PC-9 (cell line): ENCODE data around the gene HSD3B2. TPM values are rescaled to one million over a fixed set of nuclear protein-coding genes. Genes with fewer than 3 reads are reported as not detected.

ENCODE experiments used
- BruUV-seq: library from RNA; stranded (reverse); fragments of 400-500 nt; replicated peaks from 2 replicates; lab custom pipeline; 2021; lab: Mats Ljungman, UMichigan
- CTCF ChIA-PET: fragments of 300-600 bp; sonication (Branson Sonifier 250); formaldehyde crosslinking; loops from one replicate; lab custom pipeline; 2022; ENCODE audit warnings: antibody characterized with exemption; lab: Charles Lee
- POLR2A ChIA-PET: fragments of 300-600 bp; sonication (Branson Sonifier 250); formaldehyde crosslinking; loops from one replicate; lab custom pipeline; 2022; ENCODE audit warnings: antibody characterized with exemption; ENCODE audit not compliant: unreplicated experiment; lab: Charles Lee
- DNase-seq, 2 experiments: peaks; one replicate each; pipeline versions ENCODE4 v3.0.0 to v3.0.0-alpha.2; 2015 to 2022; ENCODE audit warnings: mixed read lengths in 1 of 2
- H2AFZ ChIP-seq: fragments of 200-600 bp; sonication (generic); 2 replicates; pipeline ENCODE4 v1.8.1; 2017; ENCODE audit warnings: antibody characterized with exemption
- H3F3A ChIP-seq: fragments of 200-600 bp; sonication (generic); 2 replicates; pipeline ENCODE4 v1.8.1; 2017; ENCODE audit warnings: antibody characterized with exemption, mild to moderate bottlenecking, low read depth; ENCODE audit not compliant: insufficient read depth
- H3K27ac ChIP-seq: fragments of 200-600 bp; sonication (generic); 2 replicates; pipeline ENCODE4 v1.6.1; 2016; ENCODE audit warnings: mixed run types
- H3K27me3 ChIP-seq: fragments of 200-600 bp; sonication (generic); 2 replicates; pipeline ENCODE4 v1.6.1; 2016; ENCODE audit warnings: low read depth, mixed run types; ENCODE audit not compliant: insufficient read depth
- H3K36me3 ChIP-seq: fragments of 200-600 bp; sonication (generic); 2 replicates; pipeline ENCODE4 v1.6.1; 2016; ENCODE audit warnings: low read depth, mixed run types
- H3K4me1 ChIP-seq: fragments of 200-600 bp; sonication (generic); replicated peaks from 2 replicates; pipeline ENCODE4 v1.6.1; 2016; ENCODE audit warnings: mixed run types; ENCODE audit not compliant: insufficient read depth
- H3K4me2 ChIP-seq: fragments of 200-600 bp; sonication (generic); 2 replicates; pipeline ENCODE4 v1.6.1; 2017; ENCODE audit warnings: mixed run types
- H3K4me3 ChIP-seq: fragments of 200-600 bp; sonication (generic); 2 replicates; pipeline ENCODE4 v1.6.1; 2016; ENCODE audit warnings: mixed run types
- H3K79me2 ChIP-seq: fragments of 200-600 bp; sonication (generic); 2 replicates; pipeline ENCODE4 v1.6.1; 2017; ENCODE audit warnings: low read depth, mixed run types
- H3K9me2 ChIP-seq: fragments of 200-600 bp; sonication (generic); 2 replicates; pipeline ENCODE4 v1.8.1; 2017; ENCODE audit warnings: mild to moderate bottlenecking; ENCODE audit not compliant: insufficient read depth
- H3K9me3 ChIP-seq: fragments of 200-600 bp; sonication (generic); 2 replicates; pipeline ENCODE4 v1.8.1; 2016; ENCODE audit warnings: low read depth; ENCODE audit not compliant: insufficient read depth
- H4K20me1 ChIP-seq: fragments of 200-600 bp; sonication (generic); 2 replicates; pipeline ENCODE4 v1.8.1; 2017; ENCODE audit not compliant: insufficient read depth
- CTCF ChIP-seq: fragments of 200-600 bp; sonication (generic); conservative IDR thresholded peaks from 2 replicates; pipeline ENCODE4 v1.6.1; 2017; ENCODE audit warnings: mixed run types, antibody characterized with exemption, mild to moderate bottlenecking, moderate library complexity
- EZH2 ChIP-seq: fragments of 200-600 bp; sonication (generic); IDR thresholded peaks from 2 replicates; pipeline ENCODE4 v1.8.0; 2017; ENCODE audit warnings: antibody characterized with exemption, low read depth
- intact Hi-C: fragments of 100-400 bp; cut with micrococcal nuclease; formaldehyde crosslinking; loops from one replicate; pipeline ENCODE4 v1.10.0; 2022; ENCODE audit not compliant: unreplicated experiment
- total RNA-seq: library from RNA; stranded (reverse); gene quantifications from 2 replicates; pipeline ENCODE4 v1.2.3, GENCODE V29; 2021

Gene HSD3B2
- total RNA-seq, 1 experiment from 2014 or later, result not detected

- Histone ChIP-seq H3K4me1 (no peaks in the 10 kb centered on the region), H3F3A (no peaks in the 10 kb centered on the region), H3K36me3 (no peaks in the 10 kb centered on the region), H3K27ac (no peak overlapping the region), H3K27me3 (no peaks in the 10 kb centered on the region), H2AFZ (no peak overlapping the region), H3K4me2 (no peak overlapping the region), H3K9me2 (no peaks in the 10 kb centered on the region), H3K4me3 (no peak overlapping the region), H4K20me1 (no peaks in the 10 kb centered on the region), H3K79me2 (no peaks in the 10 kb centered on the region), H3K9me3 (no peaks in the 10 kb centered on the region)
- TF ChIP-seq EZH2 (no peak), CTCF (no peak)
- no peak for DNase-seq
- intact Hi-C loops, result no loop called here
- no TSS peak for BruUV-seq
- ChIA-PET POLR2A (no interaction called here), CTCF (no interaction called here)
These were observed 4.2 kb downstream of the HSD3B2 start for GRCh38 chr1:119419109-119419508.

GRCh38 chr1:119420638-119421037 is 5.7 kb downstream of the HSD3B2 start:
- Histone ChIP-seq H3F3A (no peaks in the 10 kb centered on the region), H4K20me1 (no peaks in the 10 kb centered on the region), H3K9me2 (no peaks in the 10 kb centered on the region), H3K27me3 (no peaks in the 10 kb centered on the region), H3K9me3 (no peaks in the 10 kb centered on the region), H3K4me1 (no peaks in the 10 kb centered on the region), H3K36me3 (no peaks in the 10 kb centered on the region), H3K4me3 (no peak overlapping the region), H3K4me2 (no peak overlapping the region), H3K27ac (no peak overlapping the region), H3K79me2 (no peaks in the 10 kb centered on the region), H2AFZ (no peak overlapping the region)
- no peak for TF ChIP-seq EZH2
- no peak for TF ChIP-seq CTCF
- POLR2A ChIA-PET, result interaction anchor here (0.7 kb wide), 1 partner anchor 468 kb away, joined by 5 read pairs; no protein-coding TSS in a partner anchor
- intact Hi-C loops, result no loop called here
- no peak for DNase-seq
- BruUV-seq, result no TSS peak
- CTCF ChIA-PET, result no interaction called here

- no peaks in the 10 kb centered on the region for H4K20me1 ChIP-seq
- H3K27me3 ChIP-seq, result no peaks in the 10 kb centered on the region
- intact Hi-C loops, result no loop called here
- H3K4me1 ChIP-seq, result no peaks in the 10 kb centered on the region
- H3K9me2 ChIP-seq, result no peaks in the 10 kb centered on the region
- H3K79me2 ChIP-seq, result no peaks in the 10 kb centered on the region
- TF ChIP-seq EZH2 (no peak), CTCF (no peak)
- CTCF ChIA-PET, result interaction anchor here (0.7 kb wide), 1 partner anchor 76 kb away, joined by 10 read pairs; no protein-coding TSS in a partner anchor
- H3F3A ChIP-seq, result no peaks in the 10 kb centered on the region
- H3K9me3 ChIP-seq, result no peaks in the 10 kb centered on the region
- H2AFZ ChIP-seq, result no peak overlapping the region
- H3K36me3 ChIP-seq, result no peaks in the 10 kb centered on the region
- no peak for DNase-seq
- POLR2A ChIA-PET, result no interaction called here
- no TSS peak for BruUV-seq
- no peak overlapping the region for H3K27ac ChIP-seq
- H3K4me3 ChIP-seq, result no peak overlapping the region
- no peak overlapping the region for H3K4me2 ChIP-seq
These were observed 7.7 kb downstream of the HSD3B2 start for GRCh38 chr1:119422631-119423030.
